Measurements from ENCODE around the gene PLP2.
"Not testable (repeated sequence)": the region's sequence is repeated elsewhere in the genome, so short reads cannot be mapped to it uniquely, and the experiment has no call there.

Gene PLP2, protein sequence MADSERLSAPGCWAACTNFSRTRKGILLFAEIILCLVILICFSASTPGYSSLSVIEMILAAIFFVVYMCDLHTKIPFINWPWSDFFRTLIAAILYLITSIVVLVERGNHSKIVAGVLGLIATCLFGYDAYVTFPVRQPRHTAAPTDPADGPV

GRCh38 chrX:49171752-49172279, at the start of gene PLP2:
TSS of gene PLP2 (plus strand) at chrX:49171898. CDS start at chrX:49172001, 103 bp downstream.
- DNase-seq (ENCODE audit: low read depth in 2 of 2), result peak in 1 of 2 donors; percentile 47

- DNase-seq (ENCODE audit: low read depth in 2 of 2), result no peak
Observed at GRCh38 chrX:49122499-49122898, 49.2 kb upstream of the PLP2 start.

- not testable (repeated sequence) for DNase-seq (ENCODE audit: low read depth in 2 of 2)
Observed at GRCh38 chrX:49127742-49128258, 43.9 kb upstream of the PLP2 start.

DNA sequence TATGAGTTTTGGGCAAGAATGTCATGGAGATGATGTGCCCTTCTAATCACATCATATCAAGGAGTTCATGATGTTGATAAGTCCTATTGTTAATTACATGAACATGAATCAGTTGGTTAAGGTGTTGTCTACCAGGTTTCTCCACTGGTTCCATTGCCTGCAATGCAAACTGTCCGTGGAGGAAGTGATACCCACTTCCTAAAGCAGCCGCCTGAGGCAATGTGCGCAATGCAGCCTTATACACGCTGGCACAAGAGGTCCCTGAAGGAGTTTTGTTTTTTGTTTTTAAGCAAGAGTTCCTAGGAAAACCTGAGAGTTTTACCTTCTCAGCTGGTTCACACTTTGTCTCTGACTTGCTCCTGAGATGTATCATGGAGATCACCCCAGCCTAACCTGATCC, 42.3 kb upstream of the PLP2 start:
- no peak for DNase-seq (ENCODE audit: low read depth in 2 of 2)

GRCh38 chrX:49132275-49132674, 39.4 kb upstream of the PLP2 start:
- not testable (repeated sequence) for DNase-seq (ENCODE audit: low read depth in 2 of 2)

GRCh38 chrX:49133759-49134158, 37.9 kb upstream of the PLP2 start:
- DNase-seq (ENCODE audit: low read depth in 2 of 2), result no peak

- no peak for DNase-seq (ENCODE audit: low read depth in 2 of 2)
Observed at GRCh38 chrX:49137492-49137891, 34.2 kb upstream of the PLP2 start.

DNA sequence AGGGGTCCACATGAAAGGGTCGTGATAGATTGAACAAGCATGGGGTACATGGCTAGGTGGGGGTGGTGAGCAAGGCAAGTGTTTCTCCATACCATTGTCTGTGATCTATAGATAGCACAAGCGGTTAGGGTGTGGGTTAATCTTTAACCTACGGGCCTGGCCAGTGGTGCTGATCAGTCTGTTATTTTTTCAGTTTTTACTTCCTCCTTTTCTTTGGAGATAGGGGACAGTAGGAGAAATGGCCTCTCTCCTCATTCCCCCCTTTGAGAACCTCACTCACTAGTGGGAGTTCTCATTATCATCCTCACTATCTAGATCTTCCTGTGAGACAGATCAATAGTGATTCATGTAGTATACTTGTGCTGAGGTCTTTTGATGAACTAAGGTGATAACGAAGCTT, 32.0 kb upstream of the PLP2 start:
- no peak for DNase-seq (ENCODE audit: low read depth in 2 of 2)

DNA sequence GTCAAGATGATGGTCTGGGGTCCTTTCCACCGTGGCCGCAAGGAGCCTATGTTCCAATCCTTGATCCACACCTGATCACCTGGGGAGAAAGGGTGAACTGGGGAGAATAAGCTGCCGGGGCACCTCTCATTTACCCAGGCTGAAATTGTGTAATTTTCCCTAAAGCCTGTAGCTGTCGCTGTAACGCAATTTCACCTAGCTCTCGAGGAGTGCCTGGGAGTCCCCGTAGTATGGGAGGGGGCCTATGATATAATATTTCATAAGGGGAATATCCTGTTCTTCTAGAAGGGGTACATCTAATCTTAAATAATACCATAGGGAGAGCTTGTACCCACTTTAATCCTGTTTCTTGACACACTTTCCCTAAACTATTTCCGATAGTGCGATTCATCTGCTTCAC, 29.4 kb upstream of the PLP2 start:
- DNase-seq (ENCODE audit: low read depth in 2 of 2), result not testable (repeated sequence)

DNA sequence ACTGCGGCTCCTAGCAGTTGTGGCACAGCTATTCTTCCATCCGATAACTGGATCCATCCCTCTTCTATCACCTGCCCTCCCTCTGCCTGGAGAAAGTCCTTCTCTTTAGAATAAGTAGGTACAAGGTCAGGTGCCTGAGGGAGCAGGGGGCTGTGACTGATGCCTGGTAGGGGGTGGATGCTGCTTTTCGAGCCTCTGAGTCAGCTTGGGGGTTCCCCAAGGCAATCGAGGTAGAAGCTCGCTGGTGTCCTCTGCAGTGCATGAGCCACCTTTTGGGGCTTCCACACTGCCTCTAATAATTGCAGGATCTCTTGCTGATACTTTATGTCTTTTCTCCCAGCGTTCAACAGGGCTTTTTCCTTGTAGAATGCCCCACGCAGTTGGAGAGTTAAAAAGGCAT, 28.5 kb upstream of the PLP2 start:
- DNase-seq (ENCODE audit: low read depth in 2 of 2), result not testable (repeated sequence)

DNA sequence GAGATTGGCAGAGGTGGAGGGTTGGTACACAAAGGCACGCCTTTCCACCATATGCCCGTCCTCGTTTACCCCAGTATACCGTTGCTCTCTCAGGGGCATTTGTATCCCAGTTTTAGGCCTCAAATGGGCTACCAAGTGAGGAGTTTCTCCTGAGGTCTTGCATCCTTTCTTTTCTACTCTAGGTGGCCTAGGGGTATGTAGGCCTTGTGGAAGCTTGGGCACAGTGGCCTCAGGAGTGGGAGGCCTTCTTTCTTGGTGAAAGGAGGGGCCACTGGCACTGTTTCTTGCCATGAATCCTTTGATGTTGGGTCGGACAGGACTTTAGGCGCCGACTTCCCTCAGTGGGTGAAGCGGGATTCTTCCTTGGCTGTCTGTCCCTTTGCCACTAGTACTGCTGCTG, 24.4 kb upstream of the PLP2 start:
- no peak for DNase-seq (ENCODE audit: low read depth in 2 of 2)

GRCh38 chrX:49147936-49148335, 23.8 kb upstream of the PLP2 start:
- DNase-seq (ENCODE audit: low read depth in 2 of 2), result no peak

DNA sequence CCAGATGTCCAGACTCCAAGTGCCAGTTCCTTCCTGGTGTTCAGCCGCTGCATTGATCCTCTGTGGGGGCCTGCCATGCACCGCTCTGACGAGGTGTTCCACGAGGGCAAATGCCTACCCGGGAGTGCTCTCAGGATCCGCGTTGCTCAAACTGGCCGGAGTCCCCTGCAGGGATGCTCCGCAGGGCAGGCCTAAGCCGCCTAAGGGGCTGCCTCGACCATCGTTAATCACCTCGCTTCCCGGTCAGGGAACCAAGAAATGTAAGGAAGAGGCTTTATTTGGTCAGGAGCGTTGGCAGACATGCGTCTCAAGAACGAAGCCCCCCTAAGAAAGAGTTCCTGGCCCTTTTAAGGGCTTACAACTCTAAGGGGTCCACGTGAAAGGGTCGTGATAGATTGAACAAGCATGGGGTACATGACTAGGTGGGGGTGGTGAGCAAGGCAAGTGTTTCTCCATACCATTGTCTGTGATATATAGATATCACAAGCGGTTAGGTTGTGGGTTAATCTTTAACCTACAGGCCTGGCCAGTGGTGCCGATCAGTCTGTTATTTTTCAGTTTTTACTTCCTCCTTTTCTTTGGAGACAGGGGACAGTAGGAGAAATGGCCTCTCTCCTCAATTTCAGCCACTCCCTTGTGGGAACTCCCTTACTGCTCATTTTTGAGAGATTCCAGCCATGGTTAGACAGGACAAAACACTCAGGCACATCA, 23.2 kb upstream of the PLP2 start:
- DNase-seq (ENCODE audit: low read depth in 2 of 2), result not testable (repeated sequence)

- not testable (repeated sequence) for DNase-seq (ENCODE audit: low read depth in 2 of 2)
Observed at GRCh38 chrX:49149291-49149690, 22.4 kb upstream of the PLP2 start.

GRCh38 chrX:49153467-49153866, 18.2 kb upstream of the PLP2 start:
- DNase-seq (ENCODE audit: low read depth in 2 of 2), result no peak

- DNase-seq (ENCODE audit: low read depth in 2 of 2), result no peak
Observed at GRCh38 chrX:49155243-49155899, 16.3 kb upstream of the PLP2 start.

- peak; percentile 58 to 72 for DNase-seq (ENCODE audit: low read depth in 2 of 2)
Observed at GRCh38 chrX:49155900-49156837, 15.5 kb upstream of the PLP2 start.

GRCh38 chrX:49157194-49157593, 14.5 kb upstream of the PLP2 start:
- no peak for DNase-seq (ENCODE audit: low read depth in 2 of 2)

DNA sequence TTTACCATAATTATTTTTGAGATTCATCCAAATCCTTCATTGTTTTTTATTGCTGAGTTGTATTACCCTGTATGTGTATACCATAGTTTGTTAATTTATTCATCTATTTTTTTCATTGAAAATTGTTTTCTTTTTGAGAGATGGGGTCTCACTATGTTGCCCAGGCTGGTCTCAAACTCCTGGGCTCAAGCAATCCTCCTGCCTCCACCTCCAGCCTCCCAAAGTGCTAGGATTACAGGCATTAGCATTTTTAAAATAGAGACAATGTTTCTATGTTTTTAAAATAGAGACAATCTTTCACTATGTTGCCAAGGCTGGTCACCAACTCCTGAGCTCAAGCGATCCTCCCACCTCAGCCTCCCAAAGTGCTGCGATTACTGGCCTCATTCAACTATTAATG, 10.8 kb upstream of the PLP2 start:
- DNase-seq (ENCODE audit: low read depth in 2 of 2), result no peak

DNA sequence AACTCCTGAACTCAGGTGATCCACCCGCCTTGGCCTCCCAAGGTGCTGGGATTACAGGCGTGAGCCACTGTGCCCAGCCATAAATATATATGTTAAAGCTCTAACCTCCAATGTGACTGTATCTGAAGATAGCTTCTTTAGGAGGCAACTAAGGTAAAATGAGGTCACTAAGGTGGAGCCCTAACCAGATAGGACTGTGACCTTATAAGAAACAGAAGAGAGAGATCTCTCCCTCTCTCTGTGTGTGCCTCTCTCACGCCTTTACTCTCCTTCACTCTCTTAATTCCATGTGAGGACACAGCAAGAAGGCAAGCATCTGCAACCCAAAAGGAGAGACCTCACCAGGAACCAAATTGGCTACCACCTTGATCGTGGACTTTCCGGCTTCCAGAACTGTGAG, 10.1 kb upstream of the PLP2 start:
- DNase-seq (ENCODE audit: low read depth in 2 of 2), result no peak

DNA sequence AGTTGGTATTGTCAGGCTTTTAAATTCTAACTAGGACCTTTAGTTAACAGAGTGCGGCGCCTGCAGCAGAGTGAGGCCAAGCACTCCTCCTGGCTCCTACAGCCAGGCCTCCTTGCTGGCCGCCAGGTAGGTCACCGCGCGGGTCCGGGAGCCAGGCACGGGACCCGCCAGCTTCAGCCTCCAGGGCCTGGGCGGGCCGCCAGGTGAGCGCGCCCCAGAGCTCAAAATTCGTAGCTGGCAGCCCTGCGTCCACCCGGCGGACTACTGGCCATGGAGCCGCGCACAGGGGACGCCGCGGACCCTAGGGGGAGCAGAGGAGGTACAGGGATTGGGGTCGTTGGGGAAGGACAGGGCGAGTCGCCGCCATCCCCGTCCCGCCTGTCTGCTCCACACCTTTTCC, 9.1 kb upstream of the PLP2 start, which contains the start of gene MAGIX:
Gene MAGIX, plus strand, starts transcription at position 139 of the 400 bp plus-strand sequence. Its CDS starts 132 bp downstream, at position 271.
- no peak for DNase-seq (ENCODE audit: low read depth in 2 of 2)
